HG02885 (cell line): ENCODE data around the gene ACER1.
"Not testable (repeated sequence)": the region's sequence is repeated elsewhere in the genome, so short reads cannot be mapped to it uniquely, and the experiment has no call there.

ENCODE experiments used
- ATAC-seq: cut with Tn5 transposase; IDR thresholded peaks from one replicate; pipeline ENCODE4 v1.9.1; 2021; ENCODE audit warnings: mild to moderate bottlenecking; ENCODE audit not compliant: unreplicated experiment, poor library complexity

Gene ACER1

DNA sequence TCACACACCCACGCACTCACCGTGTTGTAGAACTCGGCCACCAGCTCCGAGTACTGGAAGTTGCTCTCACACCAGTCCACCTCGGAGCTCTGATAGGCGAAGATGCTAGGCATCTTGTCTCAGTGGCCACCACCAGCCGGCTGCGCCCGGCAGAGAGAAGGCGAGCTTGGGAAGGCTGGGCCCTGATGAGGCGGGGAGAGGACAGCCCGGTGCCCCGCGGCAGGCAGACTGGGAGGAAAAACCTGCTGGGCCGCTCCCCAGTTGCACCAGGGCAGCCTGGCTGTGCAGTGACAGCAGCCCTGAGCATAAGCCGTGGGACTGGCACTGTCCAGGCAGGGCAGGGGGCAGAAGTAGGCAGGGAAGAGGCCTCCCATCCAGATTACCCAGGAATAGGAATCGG is at the start of gene ACER1:
ACER1 (minus strand) TSS at position 174 of the 400 bp plus-strand sequence; CDS start at position 113, 61 bp downstream.
- no peak for ATAC-seq

DNA sequence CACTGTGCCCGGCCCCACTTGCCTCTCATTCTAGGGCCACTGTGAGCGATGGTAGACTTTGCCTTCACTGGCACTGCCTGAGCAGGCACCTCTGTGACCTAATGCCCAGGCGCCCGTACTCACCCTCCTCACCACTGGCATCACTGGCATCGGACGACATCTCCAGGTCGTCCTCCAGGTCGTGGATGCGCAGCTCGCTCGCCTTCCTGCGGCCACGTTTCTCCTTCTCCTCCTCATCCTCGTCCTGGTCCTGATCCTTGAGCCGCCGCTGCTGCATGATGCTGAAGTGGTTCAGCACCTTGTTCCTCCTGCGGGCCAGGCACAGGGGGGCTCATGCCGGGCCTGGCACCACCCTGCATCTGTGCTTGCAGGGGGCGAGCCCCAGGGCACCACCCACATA is 49.8 kb upstream of the ACER1 start:
- ATAC-seq: no peak

- no peak for ATAC-seq
Observed at GRCh38 chr19:6381030-6381750, 47.8 kb upstream of the ACER1 start.

DNA sequence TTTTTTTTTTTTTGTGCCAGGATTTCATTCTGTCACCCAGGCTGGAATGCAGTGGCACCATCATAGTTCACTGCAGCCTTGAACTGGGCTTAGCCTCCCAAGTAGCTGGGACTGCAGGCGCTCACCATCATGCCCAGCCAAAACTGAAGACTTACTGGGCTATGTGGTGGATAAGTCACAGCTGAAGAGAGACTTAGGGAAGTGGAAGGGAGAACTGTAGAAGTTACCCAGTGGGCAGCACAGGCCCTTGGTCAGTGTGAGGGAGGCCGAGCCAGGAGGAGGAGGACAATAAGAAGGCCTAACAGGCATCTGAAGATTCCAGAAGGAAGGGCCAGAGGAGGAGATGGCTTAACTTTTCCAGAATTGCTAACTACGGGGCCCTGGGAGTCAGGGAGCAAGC is 46.3 kb upstream of the ACER1 start:
- no peak for ATAC-seq

DNA sequence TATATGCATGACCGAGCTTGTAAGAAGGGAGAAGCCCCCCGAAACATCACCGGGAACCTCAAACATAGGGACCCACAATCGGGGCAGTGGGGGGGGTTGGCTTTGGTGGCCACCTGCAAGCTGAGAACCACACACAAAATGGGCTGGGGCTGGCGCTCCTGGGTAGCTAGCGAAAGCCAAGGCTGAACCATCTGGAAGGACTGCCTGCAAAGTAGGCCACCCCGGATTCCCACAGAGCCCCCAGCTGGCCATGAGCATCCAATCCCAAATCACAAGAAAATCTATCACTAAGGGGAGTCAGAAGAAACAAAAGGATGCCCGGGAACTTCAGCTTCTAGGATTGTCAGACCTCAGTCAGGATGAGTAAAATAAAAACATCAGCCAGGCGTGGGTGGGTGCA is 45.1 kb upstream of the ACER1 start:
- ATAC-seq: no peak

GRCh38 chr19:6378041-6378440 is 44.6 kb upstream of the ACER1 start:
- no peak for ATAC-seq

DNA sequence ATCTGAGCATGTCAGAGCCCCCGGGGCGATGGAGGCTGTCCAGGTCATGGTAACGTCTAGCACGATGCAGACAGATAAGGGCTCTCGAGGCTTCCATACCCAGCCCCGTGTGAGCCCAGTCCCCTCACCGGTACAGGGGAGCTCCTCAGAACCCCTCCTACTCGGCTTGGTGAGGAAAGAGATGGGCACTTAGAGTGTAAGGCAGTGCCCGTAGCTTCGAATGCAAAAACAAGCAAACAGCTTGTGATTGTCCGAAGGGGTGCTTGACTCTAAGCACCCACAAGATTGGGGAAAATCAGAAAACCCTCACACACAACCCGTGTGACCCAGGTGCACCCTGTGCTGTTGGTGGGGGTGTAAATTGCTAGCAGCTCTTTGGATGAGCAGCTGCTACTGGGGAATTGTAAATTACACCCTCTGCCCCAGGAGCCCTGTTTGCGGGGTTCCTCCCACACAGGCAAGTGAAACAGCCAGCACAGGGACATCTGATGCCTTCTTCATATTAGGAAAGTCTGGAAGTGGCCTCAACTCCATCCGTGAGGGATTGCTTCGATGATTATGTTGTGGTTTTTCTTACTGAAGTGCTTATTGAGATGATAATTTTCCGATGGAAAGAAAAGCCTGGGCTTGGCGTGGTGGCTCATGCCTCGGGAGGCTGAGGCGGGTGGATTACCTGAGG is 43.2 kb upstream of the ACER1 start:
- no peak for ATAC-seq

- ATAC-seq: no peak
Observed at GRCh38 chr19:6375411-6376010, 42.1 kb upstream of the ACER1 start, which contains the start of gene PSPN. Gene PSPN (minus strand): TSS chr19:6375933. CDS start chr19:6375849, 84 bp downstream.

DNA sequence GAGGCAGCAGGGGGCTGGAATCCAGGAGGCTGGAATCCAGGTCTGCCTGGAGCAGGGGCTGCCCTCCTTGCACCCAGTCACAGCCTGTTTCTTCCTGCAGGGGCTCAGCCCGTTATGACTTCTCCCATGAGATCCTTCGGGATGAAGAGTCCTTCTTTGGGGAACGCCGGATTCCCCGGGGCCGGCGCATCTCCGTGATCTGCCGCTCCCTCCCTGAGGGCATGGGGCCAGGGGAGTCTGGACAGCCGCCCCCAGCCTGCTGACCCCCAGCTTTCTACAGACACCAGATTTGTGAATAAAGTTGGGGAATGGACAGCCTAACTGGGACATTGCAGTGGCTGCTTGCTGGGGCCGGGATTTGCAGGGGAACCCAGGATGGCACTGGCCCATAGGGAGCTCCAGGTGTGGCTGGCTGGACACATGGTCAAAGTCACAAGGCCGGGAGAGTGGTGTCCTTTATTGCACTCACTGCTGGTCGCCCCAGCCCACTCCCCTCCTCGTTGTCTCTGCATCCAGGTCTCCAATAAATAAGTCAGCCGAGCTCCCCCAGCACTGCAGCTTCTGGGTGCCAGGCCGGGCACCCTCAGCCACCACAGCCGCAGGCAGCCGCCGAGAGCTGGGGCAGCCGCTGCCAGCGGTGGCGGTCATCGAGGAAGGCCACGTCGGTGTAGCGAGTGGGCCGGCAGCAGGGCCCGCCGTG is 41.4 kb upstream of the ACER1 start:
- no peak for ATAC-seq

GRCh38 chr19:6374161-6374709 is 40.8 kb upstream of the ACER1 start:
- no peak for ATAC-seq

DNA sequence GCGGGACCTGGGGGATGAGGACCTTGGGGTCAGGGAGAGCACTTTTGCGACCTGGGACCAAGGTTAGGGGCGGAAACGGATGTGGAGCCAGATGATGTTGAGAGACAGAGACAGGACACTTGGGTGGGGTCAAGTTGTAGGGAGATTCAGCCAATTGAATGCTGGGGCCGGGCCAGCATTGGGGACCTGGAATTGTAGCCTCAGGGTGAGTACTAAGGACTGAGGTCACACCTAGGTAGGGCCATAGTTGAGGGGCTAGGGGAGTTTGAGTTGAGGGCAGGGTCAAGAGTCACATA is 40.3 kb upstream of the ACER1 start:
- no peak for ATAC-seq

GRCh38 chr19:6373096-6373812 is 39.8 kb upstream of the ACER1 start:
- ATAC-seq: peak; percentile 58

DNA sequence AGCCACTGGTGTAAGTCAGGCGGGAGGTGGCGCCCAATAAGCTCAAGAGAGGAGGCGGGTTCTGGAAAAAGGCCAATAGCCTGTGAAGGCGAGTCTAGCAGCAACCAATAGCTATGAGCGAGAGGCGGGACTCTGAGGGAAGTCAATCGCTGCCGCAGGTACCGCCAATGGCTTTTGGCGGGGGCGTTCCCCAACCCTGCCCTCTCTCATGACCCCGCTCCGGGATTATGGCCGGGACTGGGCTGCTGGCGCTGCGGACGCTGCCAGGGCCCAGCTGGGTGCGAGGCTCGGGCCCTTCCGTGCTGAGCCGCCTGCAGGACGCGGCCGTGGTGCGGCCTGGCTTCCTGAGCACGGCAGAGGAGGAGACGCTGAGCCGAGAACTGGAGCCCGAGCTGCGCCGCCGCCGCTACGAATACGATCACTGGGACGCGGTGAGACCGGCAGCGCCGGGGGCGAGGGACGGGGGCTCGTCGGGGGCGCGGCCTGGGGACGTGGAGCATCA is 39.2 kb upstream of the ACER1 start, which contains the start of gene ALKBH7:
ALKBH7 (plus strand) TSS at position 201 of the 502 bp plus-strand sequence; CDS start at position 228, 27 bp downstream.
- ATAC-seq: peak; percentile 81

- ATAC-seq: no peak
Observed at GRCh38 chr19:6364353-6364752, 30.9 kb upstream of the ACER1 start.

DNA sequence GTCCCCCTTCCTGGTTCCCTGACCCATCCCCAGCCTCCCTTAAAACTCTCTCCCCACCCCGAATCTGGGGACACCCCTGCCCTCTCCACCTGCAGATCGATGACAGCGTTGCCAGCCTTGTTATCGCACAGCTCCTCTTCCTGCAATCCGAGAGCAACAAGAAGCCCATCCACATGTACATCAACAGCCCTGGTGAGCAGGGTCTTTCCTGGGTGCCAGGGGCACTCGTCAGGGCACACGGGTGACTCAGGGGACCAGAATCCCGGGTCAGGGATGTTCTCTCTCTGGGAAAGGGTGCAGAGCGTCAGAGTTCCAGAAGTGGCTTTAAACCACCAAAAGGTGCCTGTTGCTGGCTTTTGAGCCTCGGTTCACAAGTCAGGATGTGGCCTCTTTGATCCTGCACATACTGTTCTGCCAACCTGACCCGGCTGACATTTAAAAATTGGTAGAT is 29.0 kb upstream of the ACER1 start:
- ATAC-seq: no peak

GRCh38 chr19:6362027-6362350 is 28.6 kb upstream of the ACER1 start:
- no peak for ATAC-seq

- ATAC-seq: not testable (repeated sequence)
Observed at GRCh38 chr19:6360857-6361216, 27.4 kb upstream of the ACER1 start.

DNA sequence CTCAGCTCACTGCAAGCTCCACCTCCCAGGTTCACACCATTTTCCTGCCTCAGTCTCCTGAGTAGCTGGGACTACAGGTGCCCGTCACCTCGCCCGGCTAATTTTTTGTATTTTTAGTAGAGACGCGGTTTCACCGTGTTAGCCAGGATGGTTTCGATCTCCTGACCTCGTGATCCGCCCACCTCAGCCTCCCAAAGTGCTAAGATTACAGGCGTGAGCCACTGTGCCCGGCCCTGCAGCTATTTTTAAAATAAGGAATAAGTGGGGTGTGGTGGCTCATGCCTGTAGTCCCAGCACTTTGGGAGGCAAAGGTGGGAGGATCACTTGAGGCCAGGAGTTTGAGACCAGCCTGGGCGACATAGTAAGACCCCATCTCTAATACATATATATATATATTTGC is 27.0 kb upstream of the ACER1 start:
- not testable (repeated sequence) for ATAC-seq

GRCh38 chr19:6359568-6360341 is 26.3 kb upstream of the ACER1 start:
- no peak for ATAC-seq
